T-helper 2 cell (primary cell): Measurements from ENCODE around the gene GDPGP1.
A peak's percentile ranks its signal among the peaks of the same experiment; 100 is the strongest.
"Not testable (repeated sequence)": the region's sequence is repeated elsewhere in the genome, so short reads cannot be mapped to it uniquely, and the experiment has no call there.

Experiments used
- DNase-seq, 5 experiments: peaks; one replicate each; pipeline versions ENCODE4 v3.0.0 to v3.0.0-alpha.2; 2012 to 2022

Gene GDPGP1

DNA sequence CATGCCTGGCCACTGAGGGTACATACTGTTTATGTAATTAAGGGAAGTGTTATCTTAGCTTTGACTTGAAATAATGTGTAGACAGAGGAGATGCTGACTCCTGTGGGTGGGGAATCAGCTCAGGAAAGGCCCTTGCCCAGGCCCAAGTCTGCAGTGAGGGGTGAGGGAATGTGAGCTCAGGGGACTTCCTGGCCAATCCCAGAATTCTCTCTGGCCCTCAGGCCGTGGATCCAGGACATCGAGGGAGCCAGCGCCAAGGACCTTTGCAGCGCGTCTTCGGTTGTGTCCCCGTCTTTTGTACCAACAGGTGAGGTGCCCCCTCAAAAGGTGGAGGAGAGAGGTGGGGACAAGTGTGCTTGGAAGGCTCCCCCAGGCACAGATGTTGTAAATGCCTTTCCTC lies 6.7 kb upstream of the GDPGP1 start:
- DNase-seq = no peak

- no peak for DNase-seq
Observed at GRCh38 chr15:90227816-90228772, 5.9 kb upstream of the GDPGP1 start.

- no peak for DNase-seq
Observed at GRCh38 chr15:90228960-90229359, 5.0 kb upstream of the GDPGP1 start.

GRCh38 chr15:90230071-90230494 lies 3.9 kb upstream of the GDPGP1 start:
- no peak for DNase-seq

DNA sequence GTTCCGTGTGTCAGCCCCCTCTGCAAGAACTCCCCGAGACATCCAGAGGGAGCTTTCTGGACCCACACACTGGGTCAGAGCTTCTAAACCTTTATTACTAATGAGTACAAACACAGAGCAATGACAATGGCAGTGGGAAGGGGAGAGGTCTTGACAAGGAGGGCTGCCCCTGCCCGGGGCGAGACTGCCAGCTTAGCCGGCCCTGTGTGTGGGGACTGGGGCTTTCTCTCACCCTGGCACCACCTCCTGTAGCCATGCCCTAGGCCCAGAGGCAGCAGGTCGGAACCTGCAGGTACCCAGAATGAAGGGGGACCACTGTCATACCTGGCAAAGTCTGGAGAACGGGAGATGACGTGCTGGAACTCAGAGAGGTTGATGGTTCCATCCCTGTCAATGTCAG lies 3.4 kb upstream of the GDPGP1 start:
- no peak for DNase-seq

- DNase-seq = peak; percentile 50 to 95 (median 78)
Observed at GRCh38 chr15:90231028-90232017, 2.7 kb upstream of the GDPGP1 start.

GRCh38 chr15:90232196-90232595 lies 1.8 kb upstream of the GDPGP1 start:
- DNase-seq = peak in 1 of 5 experiments; percentile 54

DNA sequence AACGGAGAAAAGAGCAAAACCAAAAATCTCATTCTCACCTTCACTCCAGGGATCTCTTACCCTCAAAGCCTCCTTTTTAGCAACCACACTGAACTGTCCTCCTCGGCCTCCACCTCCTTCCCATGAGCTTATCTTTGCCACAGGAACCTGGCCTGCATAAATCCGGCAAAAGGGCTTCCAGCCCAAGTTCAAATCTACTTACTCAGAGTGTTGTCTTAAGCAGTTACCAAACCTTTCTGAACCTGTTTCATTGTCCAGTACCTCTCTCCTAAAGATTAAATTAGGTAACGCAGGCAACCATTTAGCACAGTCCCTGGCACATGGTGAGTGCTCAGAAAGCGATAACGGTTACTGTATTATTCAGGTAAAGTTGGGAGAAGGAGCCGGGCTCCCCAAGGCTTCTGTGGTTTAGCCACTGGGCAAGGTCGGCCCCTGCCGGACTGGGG lies 1.0 kb upstream of the GDPGP1 start:
- peak in 1 of 5 experiments; percentile 12 for DNase-seq

GRCh38 chr15:90233387-90234095 lies 468 bp upstream of the GDPGP1 start, which contains the start of gene CIB1:
TSS of gene CIB1 (minus strand) at chr15:90233941. CDS start at chr15:90233885, 56 bp downstream.
- peak; percentile 94 to 98 (median 96) for DNase-seq

GRCh38 chr15:90239371-90239770 lies 5.4 kb downstream of the GDPGP1 start:
- no peak for DNase-seq

DNA sequence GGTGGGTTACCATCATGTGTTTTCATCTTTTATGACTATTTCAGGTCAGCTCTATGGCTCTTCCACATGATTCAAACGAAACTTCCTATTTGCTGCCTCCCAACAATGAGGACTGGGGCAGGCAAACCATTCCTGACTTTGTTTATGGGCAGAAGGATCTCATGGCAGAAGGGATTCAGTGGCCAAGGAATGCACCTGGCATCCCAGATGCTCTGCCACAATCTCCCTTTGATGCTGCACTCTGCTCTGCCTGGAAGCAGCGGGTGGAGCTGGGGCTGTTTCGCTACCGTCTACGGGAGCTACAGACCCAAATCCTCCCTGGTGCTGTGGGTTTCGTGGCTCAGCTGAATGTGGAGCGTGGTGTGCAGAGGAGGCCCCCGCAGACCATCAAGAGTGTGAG lies 6.8 kb downstream of the GDPGP1 start:
- DNase-seq = no peak

- DNase-seq = no peak
Observed at GRCh38 chr15:90241343-90242192, 7.6 kb downstream of the GDPGP1 start.

GRCh38 chr15:90243943-90244639 lies 10.1 kb downstream of the GDPGP1 start:
- DNase-seq = no peak

DNA sequence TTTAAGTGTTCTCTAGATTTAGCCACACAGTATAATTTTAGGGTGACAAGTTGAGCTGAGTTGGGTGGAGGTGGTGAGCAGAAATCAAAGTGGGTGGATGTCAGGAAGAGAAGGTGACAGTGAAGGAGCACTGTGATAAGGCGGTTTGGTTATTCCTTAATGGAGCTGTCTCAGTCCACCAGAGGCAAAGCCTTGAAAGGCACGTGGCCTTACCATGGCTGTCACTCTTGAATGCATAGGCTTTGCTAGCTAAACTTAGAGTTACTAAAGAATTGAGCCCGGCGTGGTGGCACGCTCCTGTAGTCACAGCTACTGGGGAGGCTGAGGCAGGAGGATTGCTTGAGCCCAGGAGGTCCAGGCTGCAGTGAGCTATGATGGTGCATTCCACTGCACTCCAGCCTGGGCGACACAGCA lies 14.8 kb downstream of the GDPGP1 start:
- no peak for DNase-seq

GRCh38 chr15:90249203-90249863 lies 15.3 kb downstream of the GDPGP1 start, which contains the start of gene TTLL13:
TSS of gene TTLL13 (plus strand) at chr15:90249556. CDS start at chr15:90250631, 1,075 bp downstream.
- DNase-seq = peak in 4 of 5 experiments; percentile 46 to 80 (median 64)

- no peak for DNase-seq
Observed at GRCh38 chr15:90257776-90258175, 23.8 kb downstream of the GDPGP1 start.

- DNase-seq = peak in 1 of 5 experiments; percentile 88
Observed at GRCh38 chr15:90259524-90259923, 25.5 kb downstream of the GDPGP1 start.

DNA sequence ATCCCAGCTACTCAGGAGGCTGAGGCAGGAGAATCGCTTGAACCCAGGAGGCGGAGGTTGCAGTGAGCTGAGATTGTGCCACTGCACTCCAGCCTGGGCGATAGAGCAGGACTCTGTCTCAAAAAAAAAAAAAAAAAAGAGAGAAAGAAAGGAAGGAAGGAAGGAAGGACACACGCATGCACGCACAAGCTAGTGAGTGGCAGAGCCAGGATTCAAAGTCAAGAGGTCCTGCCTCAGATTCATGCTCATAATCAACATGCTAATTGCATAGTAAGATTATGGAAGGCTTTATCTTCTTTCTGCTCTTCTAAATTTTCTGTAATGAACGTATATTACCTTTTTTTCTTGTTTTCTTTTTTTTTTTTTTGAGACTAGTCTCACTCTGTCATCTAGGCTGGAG lies 26.7 kb downstream of the GDPGP1 start:
- not testable (repeated sequence) for DNase-seq

DNA sequence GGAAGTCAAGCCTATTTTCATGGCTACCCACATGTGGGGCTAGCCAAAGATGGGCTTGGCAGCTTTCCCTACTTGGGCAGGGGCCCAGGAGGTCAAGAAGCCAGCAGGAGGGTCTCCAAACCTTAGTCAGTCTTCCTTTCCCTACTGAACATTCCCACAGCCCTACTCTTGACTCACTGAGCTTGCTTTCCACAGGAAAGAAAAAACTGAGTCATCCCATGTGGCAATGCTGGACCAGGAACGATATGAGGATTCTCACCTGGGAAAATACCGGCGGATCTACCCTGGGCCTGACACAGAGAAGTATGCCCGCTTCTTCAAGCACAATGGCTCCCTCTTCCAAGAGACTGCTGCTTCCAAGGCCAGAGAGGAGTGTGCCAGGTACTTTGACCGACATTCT lies 27.8 kb downstream of the GDPGP1 start:
- DNase-seq = no peak

- DNase-seq = no peak
Observed at GRCh38 chr15:90262426-90262825, 28.4 kb downstream of the GDPGP1 start.
